ENCODE data around the gene ARMS2.

DNA sequence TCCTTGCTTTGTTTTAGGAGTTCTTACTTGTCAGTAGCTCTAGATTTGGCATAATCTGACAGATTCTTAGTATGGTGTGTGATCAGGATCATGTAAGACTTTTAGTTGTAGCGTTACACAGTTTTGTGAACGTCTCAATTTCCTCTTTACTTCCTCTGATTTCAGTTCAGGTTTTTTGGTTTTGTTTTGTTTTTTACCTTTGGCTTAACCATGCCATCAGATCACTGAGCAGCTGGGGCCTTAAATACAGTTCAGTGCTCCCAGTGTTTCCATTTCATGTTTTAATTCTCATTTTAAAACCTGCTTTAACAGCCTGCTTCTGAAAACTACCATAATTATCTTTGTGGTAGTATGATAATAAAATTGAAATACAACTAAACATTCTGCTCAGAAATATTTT is 27.2 kb upstream of the ARMS2 start:
- TF ChIP-seq, protein P1, sequence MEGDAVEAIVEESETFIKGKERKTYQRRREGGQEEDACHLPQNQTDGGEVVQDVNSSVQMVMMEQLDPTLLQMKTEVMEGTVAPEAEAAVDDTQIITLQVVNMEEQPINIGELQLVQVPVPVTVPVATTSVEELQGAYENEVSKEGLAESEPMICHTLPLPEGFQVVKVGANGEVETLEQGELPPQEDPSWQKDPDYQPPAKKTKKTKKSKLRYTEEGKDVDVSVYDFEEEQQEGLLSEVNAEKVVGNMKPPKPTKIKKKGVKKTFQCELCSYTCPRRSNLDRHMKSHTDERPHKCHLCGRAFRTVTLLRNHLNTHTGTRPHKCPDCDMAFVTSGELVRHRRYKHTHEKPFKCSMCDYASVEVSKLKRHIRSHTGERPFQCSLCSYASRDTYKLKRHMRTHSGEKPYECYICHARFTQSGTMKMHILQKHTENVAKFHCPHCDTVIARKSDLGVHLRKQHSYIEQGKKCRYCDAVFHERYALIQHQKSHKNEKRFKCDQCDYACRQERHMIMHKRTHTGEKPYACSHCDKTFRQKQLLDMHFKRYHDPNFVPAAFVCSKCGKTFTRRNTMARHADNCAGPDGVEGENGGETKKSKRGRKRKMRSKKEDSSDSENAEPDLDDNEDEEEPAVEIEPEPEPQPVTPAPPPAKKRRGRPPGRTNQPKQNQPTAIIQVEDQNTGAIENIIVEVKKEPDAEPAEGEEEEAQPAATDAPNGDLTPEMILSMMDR (conservative IDR thresholded peaks at IDR 0.05; ENCODE audit: low read depth in 2 of 2), result no peak
- no peak for TF ChIP-seq EZH2 (IDR thresholded peaks at IDR 0.05; ENCODE audit: low read depth, unreplicated experiment)
- TF ChIP-seq NANOG (IDR thresholded peaks at IDR 0.05; ENCODE audit: borderline replicate concordance), result no peak
- TF ChIP-seq JUNB (IDR thresholded peaks at IDR 0.05; ENCODE audit: unreplicated experiment), result no peak
- no peak for TF ChIP-seq POLR2AphosphoS5 (IDR thresholded peaks at IDR 0.05; ENCODE audit: low read depth)
- TF ChIP-seq, protein P2, sequence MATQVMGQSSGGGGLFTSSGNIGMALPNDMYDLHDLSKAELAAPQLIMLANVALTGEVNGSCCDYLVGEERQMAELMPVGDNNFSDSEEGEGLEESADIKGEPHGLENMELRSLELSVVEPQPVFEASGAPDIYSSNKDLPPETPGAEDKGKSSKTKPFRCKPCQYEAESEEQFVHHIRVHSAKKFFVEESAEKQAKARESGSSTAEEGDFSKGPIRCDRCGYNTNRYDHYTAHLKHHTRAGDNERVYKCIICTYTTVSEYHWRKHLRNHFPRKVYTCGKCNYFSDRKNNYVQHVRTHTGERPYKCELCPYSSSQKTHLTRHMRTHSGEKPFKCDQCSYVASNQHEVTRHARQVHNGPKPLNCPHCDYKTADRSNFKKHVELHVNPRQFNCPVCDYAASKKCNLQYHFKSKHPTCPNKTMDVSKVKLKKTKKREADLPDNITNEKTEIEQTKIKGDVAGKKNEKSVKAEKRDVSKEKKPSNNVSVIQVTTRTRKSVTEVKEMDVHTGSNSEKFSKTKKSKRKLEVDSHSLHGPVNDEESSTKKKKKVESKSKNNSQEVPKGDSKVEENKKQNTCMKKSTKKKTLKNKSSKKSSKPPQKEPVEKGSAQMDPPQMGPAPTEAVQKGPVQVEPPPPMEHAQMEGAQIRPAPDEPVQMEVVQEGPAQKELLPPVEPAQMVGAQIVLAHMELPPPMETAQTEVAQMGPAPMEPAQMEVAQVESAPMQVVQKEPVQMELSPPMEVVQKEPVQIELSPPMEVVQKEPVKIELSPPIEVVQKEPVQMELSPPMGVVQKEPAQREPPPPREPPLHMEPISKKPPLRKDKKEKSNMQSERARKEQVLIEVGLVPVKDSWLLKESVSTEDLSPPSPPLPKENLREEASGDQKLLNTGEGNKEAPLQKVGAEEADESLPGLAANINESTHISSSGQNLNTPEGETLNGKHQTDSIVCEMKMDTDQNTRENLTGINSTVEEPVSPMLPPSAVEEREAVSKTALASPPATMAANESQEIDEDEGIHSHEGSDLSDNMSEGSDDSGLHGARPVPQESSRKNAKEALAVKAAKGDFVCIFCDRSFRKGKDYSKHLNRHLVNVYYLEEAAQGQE (IDR thresholded peaks at IDR 0.05; ENCODE audit: unreplicated experiment), result no peak
- TF ChIP-seq CREB1 (CRISPR knock-in tag; IDR thresholded peaks at IDR 0.05; ENCODE audit: low read depth), result no peak
- no peak for TF ChIP-seq EZH2phosphoT487 (IDR thresholded peaks at IDR 0.05; ENCODE audit: unreplicated experiment)
- TF ChIP-seq, protein P3, sequence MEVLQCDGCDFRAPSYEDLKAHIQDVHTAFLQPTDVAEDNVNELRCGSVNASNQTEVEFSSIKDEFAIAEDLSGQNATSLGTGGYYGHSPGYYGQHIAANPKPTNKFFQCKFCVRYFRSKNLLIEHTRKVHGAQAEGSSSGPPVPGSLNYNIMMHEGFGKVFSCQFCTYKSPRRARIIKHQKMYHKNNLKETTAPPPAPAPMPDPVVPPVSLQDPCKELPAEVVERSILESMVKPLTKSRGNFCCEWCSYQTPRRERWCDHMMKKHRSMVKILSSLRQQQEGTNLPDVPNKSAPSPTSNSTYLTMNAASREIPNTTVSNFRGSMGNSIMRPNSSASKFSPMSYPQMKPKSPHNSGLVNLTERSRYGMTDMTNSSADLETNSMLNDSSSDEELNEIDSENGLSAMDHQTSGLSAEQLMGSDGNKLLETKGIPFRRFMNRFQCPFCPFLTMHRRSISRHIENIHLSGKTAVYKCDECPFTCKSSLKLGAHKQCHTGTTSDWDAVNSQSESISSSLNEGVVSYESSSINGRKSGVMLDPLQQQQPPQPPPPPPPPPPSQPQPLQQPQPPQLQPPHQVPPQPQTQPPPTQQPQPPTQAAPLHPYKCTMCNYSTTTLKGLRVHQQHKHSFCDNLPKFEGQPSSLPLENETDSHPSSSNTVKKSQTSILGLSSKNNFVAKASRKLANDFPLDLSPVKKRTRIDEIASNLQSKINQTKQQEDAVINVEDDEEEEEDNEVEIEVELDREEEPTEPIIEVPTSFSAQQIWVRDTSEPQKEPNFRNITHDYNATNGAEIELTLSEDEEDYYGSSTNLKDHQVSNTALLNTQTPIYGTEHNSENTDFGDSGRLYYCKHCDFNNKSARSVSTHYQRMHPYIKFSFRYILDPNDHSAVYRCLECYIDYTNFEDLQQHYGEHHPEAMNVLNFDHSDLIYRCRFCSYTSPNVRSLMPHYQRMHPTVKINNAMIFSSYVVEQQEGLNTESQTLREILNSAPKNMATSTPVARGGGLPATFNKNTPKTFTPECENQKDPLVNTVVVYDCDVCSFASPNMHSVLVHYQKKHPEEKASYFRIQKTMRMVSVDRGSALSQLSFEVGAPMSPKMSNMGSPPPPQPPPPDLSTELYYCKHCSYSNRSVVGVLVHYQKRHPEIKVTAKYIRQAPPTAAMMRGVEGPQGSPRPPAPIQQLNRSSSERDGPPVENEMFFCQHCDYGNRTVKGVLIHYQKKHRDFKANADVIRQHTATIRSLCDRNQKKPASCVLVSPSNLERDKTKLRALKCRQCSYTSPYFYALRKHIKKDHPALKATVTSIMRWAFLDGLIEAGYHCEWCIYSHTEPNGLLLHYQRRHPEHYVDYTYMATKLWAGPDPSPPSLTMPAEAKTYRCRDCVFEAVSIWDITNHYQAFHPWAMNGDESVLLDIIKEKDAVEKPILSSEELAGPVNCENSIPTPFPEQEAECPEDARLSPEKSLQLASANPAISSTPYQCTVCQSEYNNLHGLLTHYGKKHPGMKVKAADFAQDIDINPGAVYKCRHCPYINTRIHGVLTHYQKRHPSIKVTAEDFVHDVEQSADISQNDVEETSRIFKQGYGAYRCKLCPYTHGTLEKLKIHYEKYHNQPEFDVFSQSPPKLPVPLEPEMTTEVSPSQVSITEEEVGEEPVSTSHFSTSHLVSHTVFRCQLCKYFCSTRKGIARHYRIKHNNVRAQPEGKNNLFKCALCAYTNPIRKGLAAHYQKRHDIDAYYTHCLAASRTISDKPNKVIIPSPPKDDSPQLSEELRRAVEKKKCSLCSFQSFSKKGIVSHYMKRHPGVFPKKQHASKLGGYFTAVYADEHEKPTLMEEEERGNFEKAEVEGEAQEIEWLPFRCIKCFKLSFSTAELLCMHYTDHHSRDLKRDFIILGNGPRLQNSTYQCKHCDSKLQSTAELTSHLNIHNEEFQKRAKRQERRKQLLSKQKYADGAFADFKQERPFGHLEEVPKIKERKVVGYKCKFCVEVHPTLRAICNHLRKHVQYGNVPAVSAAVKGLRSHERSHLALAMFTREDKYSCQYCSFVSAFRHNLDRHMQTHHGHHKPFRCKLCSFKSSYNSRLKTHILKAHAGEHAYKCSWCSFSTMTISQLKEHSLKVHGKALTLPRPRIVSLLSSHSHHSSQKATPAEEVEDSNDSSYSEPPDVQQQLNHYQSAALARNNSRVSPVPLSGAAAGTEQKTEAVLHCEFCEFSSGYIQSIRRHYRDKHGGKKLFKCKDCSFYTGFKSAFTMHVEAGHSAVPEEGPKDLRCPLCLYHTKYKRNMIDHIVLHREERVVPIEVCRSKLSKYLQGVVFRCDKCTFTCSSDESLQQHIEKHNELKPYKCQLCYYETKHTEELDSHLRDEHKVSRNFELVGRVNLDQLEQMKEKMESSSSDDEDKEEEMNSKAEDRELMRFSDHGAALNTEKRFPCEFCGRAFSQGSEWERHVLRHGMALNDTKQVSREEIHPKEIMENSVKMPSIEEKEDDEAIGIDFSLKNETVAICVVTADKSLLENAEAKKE (CRISPR knock-in tag; IDR thresholded peaks at IDR 0.05), result no peak
- no peak for TF ChIP-seq ZNF331 (CRISPR knock-in tag; IDR thresholded peaks at IDR 0.05; ENCODE audit: low read depth)
- TF ChIP-seq ZNF114 (CRISPR knock-in tag; IDR thresholded peaks at IDR 0.05), result no peak

Measured in GM23338 (cell line).